SK-N-SH treated with all-trans-retinoic acid at 6 μM for 48 hours (cell line): ENCODE data around the gene ABCB8.
A peak's percentile ranks its signal among the peaks of the same experiment; 100 is the strongest.

Experiments used
- ATAC-seq: fragments of 200-7000 bp; cut with Tn5 transposase; 3 replicates; pipeline ENCODE4 v1.9.1; 2020; ENCODE audit warnings: mild to moderate bottlenecking, moderate library complexity
- BACH2 ChIP-seq: fragments of 250-450 bp; sonication (Bioruptor Pico); IDR thresholded peaks from 2 replicates; pipeline ENCODE4 v1.9.0; 2021; ENCODE audit warnings: mild to moderate bottlenecking, borderline replicate concordance
- CREB5 ChIP-seq: fragments of 250-450 bp; sonication (Bioruptor Pico); IDR thresholded peaks from 2 replicates; pipeline ENCODE4 v1.5.1; 2020; ENCODE audit warnings: low read depth, mild to moderate bottlenecking, moderate library complexity
- CSDC2 ChIP-seq: fragments of 250-450 bp; sonication (Bioruptor Pico); IDR thresholded peaks from 2 replicates; pipeline ENCODE4 v1.5.0; 2020; ENCODE audit warnings: mild to moderate bottlenecking, moderate library complexity
- CSRNP3 ChIP-seq: fragments of 250-450 bp; sonication (Bioruptor Pico); IDR thresholded peaks from 2 replicates; pipeline ENCODE4 v1.5.1; 2021; ENCODE audit warnings: mild to moderate bottlenecking, moderate library complexity
- ESRRG ChIP-seq: fragments of 250-450 bp; sonication (Bioruptor Pico); IDR thresholded peaks from 2 replicates; pipeline ENCODE4 v1.6.1; 2021; ENCODE audit warnings: mild to moderate bottlenecking
- GLIS3 ChIP-seq: fragments of 250-450 bp; sonication (Bioruptor Pico); IDR thresholded peaks from 2 replicates; pipeline ENCODE4 v1.5.0; 2020; ENCODE audit warnings: mild to moderate bottlenecking, moderate library complexity
- ISL1 ChIP-seq: fragments of 250-450 bp; sonication (Bioruptor Pico); IDR thresholded peaks from 2 replicates; pipeline ENCODE4 v2.1.2; 2022; ENCODE audit warnings: mild to moderate bottlenecking, moderate library complexity
- OSR1 ChIP-seq: fragments of 250-450 bp; sonication (Bioruptor Pico); IDR thresholded peaks from 2 replicates; pipeline ENCODE4 v1.8.0; 2022; ENCODE audit warnings: moderate library complexity, mild to moderate bottlenecking, inconsistent platforms
- PATZ1 ChIP-seq: fragments of 250-450 bp; sonication (Bioruptor Pico); IDR thresholded peaks from 2 replicates; pipeline ENCODE4 v1.8.0; 2020; ENCODE audit warnings: mild to moderate bottlenecking, moderate library complexity, borderline replicate concordance
- POU6F1 ChIP-seq: fragments of 250-450 bp; sonication (Bioruptor Pico); IDR thresholded peaks from 2 replicates; pipeline ENCODE4 v1.8.0; 2021; ENCODE audit warnings: low read depth, mild to moderate bottlenecking, moderate library complexity, borderline replicate concordance
- PPARA ChIP-seq: fragments of 250-450 bp; sonication (Bioruptor Pico); IDR thresholded peaks from 2 replicates; pipeline ENCODE4 v1.5.0; 2020; ENCODE audit warnings: mild to moderate bottlenecking, borderline replicate concordance
- SNAI2 ChIP-seq: fragments of 250-450 bp; sonication (Bioruptor Pico); IDR thresholded peaks from 2 replicates; pipeline ENCODE4 v1.5.0; 2020; ENCODE audit warnings: mild to moderate bottlenecking, moderate library complexity
- TCF4 ChIP-seq: fragments of 250-450 bp; sonication (Bioruptor Pico); IDR thresholded peaks from 2 replicates; pipeline ENCODE4 v1.8.0; 2021; ENCODE audit warnings: mild to moderate bottlenecking, moderate library complexity, borderline replicate concordance
- TOX ChIP-seq: fragments of 250-450 bp; sonication (Bioruptor Pico); IDR thresholded peaks from 2 replicates; pipeline ENCODE4 v1.8.0; 2021; ENCODE audit warnings: mild to moderate bottlenecking, moderate library complexity, borderline replicate concordance
- TSHZ2 ChIP-seq: fragments of 250-450 bp; sonication (Bioruptor Pico); IDR thresholded peaks from 2 replicates; pipeline ENCODE4 v1.5.0; 2020; ENCODE audit warnings: mild to moderate bottlenecking, moderate library complexity
- ZC3H10 ChIP-seq: fragments of 250-450 bp; sonication (Bioruptor Pico); IDR thresholded peaks from 2 replicates; pipeline ENCODE4 v1.5.1; 2021; ENCODE audit warnings: mild to moderate bottlenecking, moderate library complexity
- ZFP3 ChIP-seq: fragments of 250-450 bp; sonication (Bioruptor Pico); IDR thresholded peaks from 2 replicates; pipeline ENCODE4 v1.5.0; 2020; ENCODE audit warnings: mild to moderate bottlenecking, moderate library complexity
- ZFP30 ChIP-seq: fragments of 450-650 bp; formaldehyde crosslinking; IDR thresholded peaks from 2 replicates; pipeline ENCODE4 v1.5.0; 2022; ENCODE audit warnings: mild to moderate bottlenecking, moderate library complexity
- ZNF70 ChIP-seq: fragments of 450-650 bp; formaldehyde crosslinking; IDR thresholded peaks from 2 replicates; pipeline ENCODE4 v1.5.0; 2020; ENCODE audit warnings: mild to moderate bottlenecking, moderate library complexity
- ZNF8 ChIP-seq: fragments of 450-650 bp; formaldehyde crosslinking; IDR thresholded peaks from 2 replicates; pipeline ENCODE4 v1.5.0; 2020; ENCODE audit warnings: mild to moderate bottlenecking, moderate library complexity

Gene ABCB8

GRCh38 chr7:150983893-150984368, 44.3 kb upstream of the ABCB8 start:
- TF ChIP-seq TOX (CRISPR knock-in tag) (no peak), OSR1 (CRISPR knock-in tag) (no peak), SNAI2 (peak; percentile 89; the same call in 1 of the 2 replicates), ISL1 (CRISPR knock-in tag) (peak; percentile 30; the same call in 1 of the 2 replicates), ZFP30 (CRISPR knock-in tag) (no peak), POU6F1 (CRISPR knock-in tag) (no peak), CSDC2 (CRISPR knock-in tag) (peak; percentile 91; the same call in 1 of the 2 replicates), ZFP3 (peak; percentile 78), ZNF8 (no peak)
- TF ChIP-seq, all 23 proteins: peak for 4
- ATAC-seq = no peak

GRCh38 chr7:150986099-150986512, 42.1 kb upstream of the ABCB8 start:
- peak; percentile 87 for ATAC-seq
- no peak for TF ChIP-seq PATZ1 (CRISPR knock-in tag)
- TF ChIP-seq TCF4 (CRISPR knock-in tag) = no peak
- no peak for TF ChIP-seq CREB5 (CRISPR knock-in tag)
- no peak for TF ChIP-seq GLIS3
- no peak for TF ChIP-seq OSR1 (CRISPR knock-in tag)
- TF ChIP-seq PPARA (CRISPR knock-in tag) = no peak
- no peak for TF ChIP-seq CSDC2 (CRISPR knock-in tag)

GRCh38 chr7:150986556-150986955, 41.7 kb upstream of the ABCB8 start:
- TF ChIP-seq GLIS3 (no peak), TCF4 (CRISPR knock-in tag) (no peak)
- no peak for ATAC-seq

GRCh38 chr7:150988230-150989226, 39.7 kb upstream of the ABCB8 start:
- ATAC-seq = peak; percentile 75

More at GRCh38 chr7:150988230-150989226, 39.7 kb upstream of the ABCB8 start:
- TF ChIP-seq CSRNP3 (CRISPR knock-in tag) (no peak), ZC3H10 (CRISPR knock-in tag) (no peak), TCF4 (CRISPR knock-in tag) (no peak), BACH2 (CRISPR knock-in tag) (no peak), PPARA (CRISPR knock-in tag) (no peak), GLIS3 (no peak), TOX (CRISPR knock-in tag) (no peak), SNAI2 (no peak), ESRRG (CRISPR knock-in tag) (no peak), TSHZ2 (0 out of 2 replicates have a peak, but pooled peaks have one; percentile 25), PATZ1 (CRISPR knock-in tag) (peak; percentile 75), ZFP30 (CRISPR knock-in tag) (no peak), ZNF8 (no peak), ZNF70 (CRISPR knock-in tag) (no peak; the same call in 1 of the 2 replicates)
